ENCODE data around the gene CD302. TPM values are rescaled to one million over a fixed set of nuclear protein-coding genes. Genes with fewer than 3 reads are reported as not detected.

Gene CD302
- total and polyA plus RNA-seq, 3 donors from 2014 or later = 18.3 to 26.4 (median 23.2) TPM

GRCh38 chr2:159811232-159811631 lies 13.2 kb upstream of the CD302 start:
- Histone ChIP-seq H3K27me3 (no peaks in the 10 kb centered on the region), H3K4me3 (no peak overlapping the region), H3K36me3 (ENCODE audit: low read depth, missing control alignments) (no peaks in the 10 kb centered on the region), H3K4me1 (no peaks in the 10 kb centered on the region), H3K9me3 (no peaks in the 10 kb centered on the region), H3K27ac (no peak overlapping the region)
- DNase-seq = no peak
- 88 to 90% methylated on average over 4 of the region's 4 CpGs for WGBS, 2 donors
- intact Hi-C loops (cut with DNase I; ENCODE audit: low total_unique reads) = no loop called here
- TF ChIP-seq CTCF (IDR thresholded peaks at IDR 0.05) = no peak
- TF ChIP-seq POLR2A (IDR thresholded peaks at IDR 0.05) = no peak

- no peak overlapping the region for H3K4me3 ChIP-seq
- intact Hi-C loops (cut with DNase I; ENCODE audit: low total_unique reads) = no loop called here
Observed at GRCh38 chr2:159808032-159808425, 10.0 kb upstream of the CD302 start.

GRCh38 chr2:159807183-159808031 lies 9.4 kb upstream of the CD302 start:
- 78 to 81% methylated on average over 4 of the region's 4 CpGs for WGBS, 2 donors
- no peaks in the 10 kb centered on the region for H3K4me1 ChIP-seq
- no peak overlapping the region for H3K27ac ChIP-seq
- DNase-seq = peak; percentile 63
- TF ChIP-seq CTCF (IDR thresholded peaks at IDR 0.05) (peak; percentile 64 to 79 (median 68)), POLR2A (IDR thresholded peaks at IDR 0.05) (no peak)
- intact Hi-C loops (cut with DNase I; ENCODE audit: low total_unique reads) = no loop called here
- no peaks in the 10 kb centered on the region for H3K9me3 ChIP-seq
- H3K27me3 ChIP-seq = no peaks in the 10 kb centered on the region
- no peaks in the 10 kb centered on the region for H3K36me3 ChIP-seq (ENCODE audit: low read depth, missing control alignments)
- H3K4me3 ChIP-seq = no peak overlapping the region

More at GRCh38 chr2:159808032-159808425, 10.0 kb upstream of the CD302 start:
- WGBS, 2 donors = 64 to 71% methylated on average over 5 of the region's 5 CpGs
- H3K27me3 ChIP-seq = no peaks in the 10 kb centered on the region
- TF ChIP-seq CTCF (IDR thresholded peaks at IDR 0.05) (no peak), POLR2A (IDR thresholded peaks at IDR 0.05) (no peak)
- no peak overlapping the region for H3K27ac ChIP-seq
- H3K4me1 ChIP-seq = no peaks in the 10 kb centered on the region
- no peaks in the 10 kb centered on the region for H3K9me3 ChIP-seq
- no peaks in the 10 kb centered on the region for H3K36me3 ChIP-seq (ENCODE audit: low read depth, missing control alignments)
- no peak for DNase-seq

GRCh38 chr2:159804941-159805340 lies 6.9 kb upstream of the CD302 start:
- DNase-seq = no peak
- H3K36me3 ChIP-seq (ENCODE audit: low read depth, missing control alignments) = no peaks in the 10 kb centered on the region
- H3K27me3 ChIP-seq = no peaks in the 10 kb centered on the region
- 90 to 91% methylated on average over 4 of the region's 4 CpGs for WGBS, 2 donors
- no peak overlapping the region for H3K4me3 ChIP-seq
- no peak for TF ChIP-seq POLR2A (IDR thresholded peaks at IDR 0.05)
- no peak for TF ChIP-seq CTCF (IDR thresholded peaks at IDR 0.05)
- no peaks in the 10 kb centered on the region for H3K9me3 ChIP-seq
- intact Hi-C loops (cut with DNase I; ENCODE audit: low total_unique reads) = no loop called here
- no peaks in the 10 kb centered on the region for H3K4me1 ChIP-seq
- no peak overlapping the region for H3K27ac ChIP-seq

All from testis (tissue), 3 donors.